HG03175 (cell line): ENCODE measurements around the gene WASL.

Source experiments
- ATAC-seq: cut with Tn5 transposase; IDR thresholded peaks from one replicate; pipeline ENCODE4 v1.9.1; 2021; ENCODE audit warnings: mild to moderate bottlenecking, moderate library complexity; ENCODE audit not compliant: unreplicated experiment

The WASL gene

GRCh38 chr7:123662293-123662692 is 86.5 kb downstream of the WASL start:
- ATAC-seq, result no peak

GRCh38 chr7:123661765-123662164 is 87.0 kb downstream of the WASL start:
- no peak for ATAC-seq

GRCh38 chr7:123660514-123661354 is 88.1 kb downstream of the WASL start:
- no peak for ATAC-seq

- no peak for ATAC-seq
Observed at GRCh38 chr7:123658023-123658422, 90.8 kb downstream of the WASL start.

GRCh38 chr7:123657304-123657685 is 91.5 kb downstream of the WASL start:
- ATAC-seq, result no peak

- ATAC-seq, result no peak
Observed at GRCh38 chr7:123656544-123657303, 92.1 kb downstream of the WASL start.

GRCh38 chr7:123655614-123656013 is 93.2 kb downstream of the WASL start, which contains the start of gene LMOD2:
LMOD2 (plus strand) TSS chr7:123655866; CDS start chr7:123655964, 98 bp downstream.
- no peak for ATAC-seq

- ATAC-seq, result no peak
Observed at GRCh38 chr7:123653162-123653561, 95.6 kb downstream of the WASL start.

GRCh38 chr7:123652406-123652805 is 96.4 kb downstream of the WASL start:
- ATAC-seq, result no peak

GRCh38 chr7:123650595-123650994 is 98.2 kb downstream of the WASL start:
- ATAC-seq, result no peak

- ATAC-seq, result no peak
Observed at GRCh38 chr7:123649964-123650363, 98.8 kb downstream of the WASL start.

- ATAC-seq, result no peak
Observed at GRCh38 chr7:123647106-123647730, 101.6 kb downstream of the WASL start.

GRCh38 chr7:123645516-123645915 is 103.3 kb downstream of the WASL start:
- ATAC-seq, result no peak

- ATAC-seq, result no peak
Observed at GRCh38 chr7:123643495-123644441, 105.0 kb downstream of the WASL start.

- ATAC-seq, result no peak
Observed at GRCh38 chr7:123641901-123642300, 106.9 kb downstream of the WASL start.

GRCh38 chr7:123640583-123640982 is 108.2 kb downstream of the WASL start:
- no peak for ATAC-seq

GRCh38 chr7:123639631-123640030 is 109.2 kb downstream of the WASL start:
- no peak for ATAC-seq

GRCh38 chr7:123637878-123638277 is 110.9 kb downstream of the WASL start:
- no peak for ATAC-seq

GRCh38 chr7:123637203-123637602 is 111.6 kb downstream of the WASL start:
- ATAC-seq, result no peak

- ATAC-seq, result peak; percentile 63
Observed at GRCh38 chr7:123635551-123636359, 113.0 kb downstream of the WASL start.
